Keratinocyte (primary cell): ENCODE results near the gene EGFL7. TPM values are rescaled to one million over a fixed set of nuclear protein-coding genes. Genes with fewer than 3 reads are reported as not detected.
A peak's percentile ranks its signal among the peaks of the same experiment; 100 is the strongest.

ENCODE experiments used
- DNase-seq: peaks from one replicate; pipeline ENCODE4 v3.0.0-alpha.2; 2011; ENCODE audit warnings: low read depth, missing footprints, low spot score
- FAIRE-seq: peaks from 2 replicates; lab custom pipeline; 2011; peaks lifted over from hg19 to GRCh38; lab: Jason Lieb, UNC
- H2AFZ ChIP-seq: 2 replicates; pipeline ENCODE4 v1.6.0; 2012; ENCODE audit warnings: low read length, control low read depth, inconsistent platforms; ENCODE audit not compliant: control insufficient read depth
- H3K27ac ChIP-seq: 2 replicates; pipeline ENCODE4 v1.5.1; 2011; ENCODE audit warnings: low read length; ENCODE audit not compliant: control insufficient read depth, insufficient read depth
- H3K27me3 ChIP-seq: 3 replicates; pipeline ENCODE4 v1.6.0; 2011; ENCODE audit warnings: low read length; ENCODE audit not compliant: control insufficient read depth, insufficient read depth; ENCODE audit errors: extremely low read depth
- H3K36me3 ChIP-seq, 2 experiments: 2 replicates in 1 of 2; 3 replicates in 1 of 2; pipeline ENCODE4 v1.5.1; 2011; ENCODE audit warnings: low read length in 2 of 2, mild to moderate bottlenecking in 1 of 2; ENCODE audit not compliant: control insufficient read depth in 2 of 2, insufficient read depth in 2 of 2; ENCODE audit errors: extremely low read depth in 1 of 2
- H3K4me1 ChIP-seq: 3 replicates; pipeline ENCODE4 v1.5.1; 2011; ENCODE audit warnings: low read length; ENCODE audit not compliant: control insufficient read depth, insufficient read depth; ENCODE audit errors: extremely low read depth
- H3K4me2 ChIP-seq: 3 replicates; pipeline ENCODE4 v1.6.0; 2011; ENCODE audit warnings: low read depth, low read length; ENCODE audit not compliant: control insufficient read depth, insufficient read depth; ENCODE audit errors: extremely low read depth
- H3K4me3 ChIP-seq, 3 experiments: fragments of 200-600 bp in 1 of 3; sonication (generic) in 1 of 3; 2 replicates in 2 of 3; 3 replicates in 1 of 3; pipeline ENCODE4 v1.5.1; 2011 to 2016; ENCODE audit warnings: low read length in 3 of 3, mild to moderate bottlenecking in 3 of 3, control low read depth in 2 of 3, inconsistent platforms in 1 of 3, low read depth in 1 of 3, mixed read lengths in 1 of 3, mixed run types in 1 of 3, moderate library complexity in 1 of 3; ENCODE audit not compliant: control insufficient read depth in 2 of 3, insufficient read depth in 2 of 3; ENCODE audit errors: extremely low read depth in 1 of 3
- H3K79me2 ChIP-seq: 2 replicates; pipeline ENCODE4 v1.6.0; 2012; ENCODE audit warnings: low read length; ENCODE audit not compliant: control insufficient read depth, insufficient read depth
- H3K9ac ChIP-seq: 3 replicates; pipeline ENCODE4 v1.6.0; 2011; ENCODE audit warnings: low read length; ENCODE audit not compliant: control insufficient read depth, insufficient read depth; ENCODE audit errors: extremely low read depth
- H3K9me1 ChIP-seq: 3 replicates; pipeline ENCODE4 v1.6.0; 2011; ENCODE audit warnings: low read length; ENCODE audit not compliant: control insufficient read depth, insufficient read depth; ENCODE audit errors: extremely low read depth
- H3K9me3 ChIP-seq: 2 replicates; pipeline ENCODE4 v1.5.1; 2012; ENCODE audit warnings: low read depth, low read length; ENCODE audit not compliant: control insufficient read depth
- H4K20me1 ChIP-seq: 3 replicates; pipeline ENCODE4 v1.6.0; 2011; ENCODE audit warnings: low read length; ENCODE audit not compliant: control insufficient read depth, insufficient read depth; ENCODE audit errors: extremely low read depth
- CTCF ChIP-seq, 3 experiments: IDR thresholded peaks in 1 of 3; conservative IDR thresholded peaks in 1 of 3; optimal IDR thresholded peaks in 1 of 3; 2 replicates in 2 of 3; 3 replicates in 1 of 3; pipeline versions ENCODE3 to v1.5.1; 2011; ENCODE audit warnings: low read length in 3 of 3, mild to moderate bottlenecking in 3 of 3, moderate library complexity in 2 of 3, control low read depth in 1 of 3, inconsistent platforms in 1 of 3; ENCODE audit not compliant: insufficient read depth in 2 of 3; ENCODE audit errors: extremely low read depth in 1 of 3
- EZH2 ChIP-seq: IDR thresholded peaks from one replicate; pipeline ENCODE4 v1.6.1; 2012; ENCODE audit warnings: inconsistent platforms, mild to moderate bottlenecking, low read length, moderate library complexity
- dilution Hi-C: fragments of 300-500 bp; cut with MboI; formaldehyde crosslinking; loops from one replicate; pipeline ENCODE4 v1.7.0; 2020; ENCODE audit warnings: low sequenced_read_pairs; ENCODE audit not compliant: extremely low pct_ligation_motif_present
- polyA plus RNA-seq, 5 experiments: library from polyadenylated mRNA; depleted of rRNA in 3 of 5; stranded (reverse) in 3 of 5; stranded (forward) in 1 of 5; unstranded in 1 of 5; fragments of >200 nt; gene quantifications; 1 replicate in 1 of 5; 2 replicates in 3 of 5; 3 replicates in 1 of 5; pipeline versions ENCODE4 v1.2.1 to v1.2.3, GENCODE V29; 2011 to 2012; ENCODE audit warnings: missing spikeins in 2 of 5, low read depth in 1 of 5, low replicate concordance in 1 of 5

EGFL7 gene
- polyA plus RNA-seq, 1 donor (not counting 4 experiments of a cell fraction or from before 2014, with no cell fraction given) = 4.2 TPM

- no peaks in the 10 kb centered on the region for H3K9me3 ChIP-seq
- H3K9me1 ChIP-seq = no peaks in the 10 kb centered on the region
- no peaks in the 10 kb centered on the region for H4K20me1 ChIP-seq
- H3K79me2 ChIP-seq = no peaks in the 10 kb centered on the region
- H3K4me1 ChIP-seq = peaks cover 6% of the 10 kb centered on the region
- no peak overlapping the region for H3K27ac ChIP-seq
- no peak overlapping the region for H3K9ac ChIP-seq
- H3K4me2 ChIP-seq = peak overlapping the region; percentile 74
- H3K4me3 ChIP-seq = no peak overlapping the region
- DNase-seq (no peak), FAIRE-seq (no peak)
- peak; percentile 74 to 99 (median 94) for TF ChIP-seq CTCF (optimal IDR thresholded peaks at IDR 0.05 in 1 of 3, IDR thresholded peaks at IDR 0.05 in 1 of 3, conservative IDR thresholded peaks at IDR 0.05 in 1 of 3; ENCODE audit: extremely low read depth in 1 of 3, insufficient read depth in 2 of 3, low read length in 3 of 3)
- no peak for TF ChIP-seq EZH2
- H3K27me3 ChIP-seq = peaks cover 46% of the 10 kb centered on the region
- H2AFZ ChIP-seq = no peak overlapping the region
- dilution Hi-C loops = no loop called here
- H3K36me3 ChIP-seq = no peaks in the 10 kb centered on the region
These were observed 17.9 kb upstream of the EGFL7 start for GRCh38 chr9:136644593-136645351.

- no peak for FAIRE-seq
- H3K4me2 ChIP-seq = no peak overlapping the region
- H3K27me3 ChIP-seq = peaks cover 40% of the 10 kb centered on the region
- no peaks in the 10 kb centered on the region for H3K36me3 ChIP-seq
- H3K4me1 ChIP-seq = peaks cover 6% of the 10 kb centered on the region
- TF ChIP-seq CTCF (optimal IDR thresholded peaks at IDR 0.05 in 1 of 3, IDR thresholded peaks at IDR 0.05 in 1 of 3, conservative IDR thresholded peaks at IDR 0.05 in 1 of 3; ENCODE audit: extremely low read depth in 1 of 3, insufficient read depth in 2 of 3, low read length in 3 of 3) (no peak), EZH2 (no peak)
- H3K9ac ChIP-seq = no peak overlapping the region
- DNase-seq = no peak
- no peak overlapping the region for H3K27ac ChIP-seq
- H3K9me3 ChIP-seq = no peaks in the 10 kb centered on the region
- no peak overlapping the region for H3K4me3 ChIP-seq
- no peaks in the 10 kb centered on the region for H4K20me1 ChIP-seq
- dilution Hi-C loops = no loop called here
- H2AFZ ChIP-seq = no peak overlapping the region
- no peaks in the 10 kb centered on the region for H3K79me2 ChIP-seq
- no peaks in the 10 kb centered on the region for H3K9me1 ChIP-seq
These were observed 17.3 kb upstream of the EGFL7 start for GRCh38 chr9:136645352-136645902.
